OCI-LY7 (cell line): ENCODE data around the gene SRGAP1. TPM values are rescaled to one million over a fixed set of nuclear protein-coding genes. Genes with fewer than 3 reads are reported as not detected.

Experiments
- BruUV-seq: library from RNA; stranded (reverse); fragments of 400-500 nt; replicated peaks from 2 replicates; lab custom pipeline; 2021; lab: Mats Ljungman, UMichigan
- CTCF ChIA-PET: fragments of 300-600 bp; sonication (Branson Sonifier 250); formaldehyde crosslinking; loops from one replicate; lab custom pipeline; 2022; ENCODE audit warnings: antibody characterized with exemption; ENCODE audit not compliant: unreplicated experiment; lab: Charles Lee
- POLR2A ChIA-PET: fragments of 300-600 bp; sonication (Branson Sonifier 250); formaldehyde crosslinking; loops from one replicate; lab custom pipeline; 2022; ENCODE audit warnings: antibody characterized with exemption; lab: Charles Lee
- DNase-seq: peaks from one replicate; pipeline ENCODE4 v3.0.0-alpha.2; 2015; ENCODE audit warnings: low spot score
- H2AFZ ChIP-seq: fragments of 200-600 bp; sonication (generic), shearing (Covaris generic); 2 replicates; pipeline ENCODE4 v1.6.1; 2014; ENCODE audit warnings: mild to moderate bottlenecking, antibody characterized with exemption, low read length, moderate library complexity
- H3K27ac ChIP-seq: fragments of 200-600 bp; sonication (generic); 2 replicates; pipeline ENCODE4 v1.5.1; 2014; ENCODE audit warnings: mixed run types, low read depth, mild to moderate bottlenecking, moderate library complexity, low read length, inconsistent platforms; ENCODE audit not compliant: poor library complexity, severe bottlenecking
- H3K36me3 ChIP-seq: fragments of 200-600 bp; sonication (generic); 2 replicates; pipeline ENCODE4 v1.6.1; 2014; ENCODE audit warnings: mild to moderate bottlenecking, antibody characterized with exemption, low read length, moderate library complexity, mixed read lengths; ENCODE audit not compliant: insufficient read depth
- H3K4me1 ChIP-seq: fragments of 200-600 bp; sonication (generic); 2 replicates; pipeline ENCODE4 v1.5.1; 2014; ENCODE audit warnings: mild to moderate bottlenecking, low read length; ENCODE audit not compliant: insufficient read depth, poor library complexity, severe bottlenecking
- H3K4me2 ChIP-seq: fragments of 200-600 bp; sonication (generic); 2 replicates; pipeline ENCODE4 v1.6.1; 2014; ENCODE audit warnings: mild to moderate bottlenecking, low read length
- H3K4me3 ChIP-seq: fragments of 200-600 bp; sonication (generic); 2 replicates; pipeline ENCODE4 v1.5.1; 2014; ENCODE audit warnings: mild to moderate bottlenecking, low read depth, low read length; ENCODE audit not compliant: poor library complexity, severe bottlenecking
- H3K79me2 ChIP-seq: fragments of 200-600 bp; sonication (generic); 2 replicates; pipeline ENCODE4 v1.6.1; 2016; ENCODE audit warnings: low read depth, mild to moderate bottlenecking, low read length, moderate library complexity, mixed read lengths; ENCODE audit not compliant: insufficient read depth
- H3K9me2 ChIP-seq: fragments of 200-600 bp; sonication (generic); 2 replicates; pipeline ENCODE4 v1.6.1; 2016; ENCODE audit warnings: mild to moderate bottlenecking, low read length, mixed read lengths; ENCODE audit not compliant: insufficient read depth
- H3K9me3 ChIP-seq: fragments of 200-600 bp; sonication (generic); 2 replicates; pipeline ENCODE4 v1.6.1; 2014; ENCODE audit warnings: mild to moderate bottlenecking, mixed run types, low read length, mixed read lengths
- H4K20me1 ChIP-seq: fragments of 200-600 bp; sonication (generic); 2 replicates; pipeline ENCODE4 v1.6.1; 2014; ENCODE audit warnings: mild to moderate bottlenecking, antibody characterized with exemption, low read length, moderate library complexity, mixed read lengths; ENCODE audit not compliant: insufficient read depth
- EZH2phosphoT487 ChIP-seq: fragments of 200-600 bp; sonication (generic); IDR thresholded peaks from 2 replicates; pipeline ENCODE4 v1.6.1; 2018; ENCODE audit warnings: low read depth, borderline replicate concordance, mild to moderate bottlenecking, mixed run types, antibody characterized with exemption, low read length, moderate library complexity, mixed read lengths
- intact Hi-C: fragments of 100-400 bp; cut with micrococcal nuclease; formaldehyde crosslinking; loops from one replicate; pipeline ENCODE4 v1.10.0; 2022; ENCODE audit not compliant: unreplicated experiment
- total RNA-seq, 2 experiments: library from RNA; depleted of rRNA in 1 of 2; stranded (reverse); fragments of >200 nt in 1 of 2; shearing (Covaris generic) in 1 of 2; gene quantifications; 2 replicates each; pipeline ENCODE4 v1.2.3, GENCODE V29; 2014 to 2022
- TF ChIP-seq, protein P1 (sequence below): fragments of 200-600 bp; sonication (generic); conservative IDR thresholded peaks from 2 replicates; pipeline ENCODE4 v1.5.1; 2014; ENCODE audit warnings: mild to moderate bottlenecking, antibody characterized with exemption, low read length, moderate library complexity, mixed read lengths

SRGAP1 gene
- total RNA-seq, 2 experiments from 2014 or later, result 0.06 TPM; not detected in 1

DNA sequence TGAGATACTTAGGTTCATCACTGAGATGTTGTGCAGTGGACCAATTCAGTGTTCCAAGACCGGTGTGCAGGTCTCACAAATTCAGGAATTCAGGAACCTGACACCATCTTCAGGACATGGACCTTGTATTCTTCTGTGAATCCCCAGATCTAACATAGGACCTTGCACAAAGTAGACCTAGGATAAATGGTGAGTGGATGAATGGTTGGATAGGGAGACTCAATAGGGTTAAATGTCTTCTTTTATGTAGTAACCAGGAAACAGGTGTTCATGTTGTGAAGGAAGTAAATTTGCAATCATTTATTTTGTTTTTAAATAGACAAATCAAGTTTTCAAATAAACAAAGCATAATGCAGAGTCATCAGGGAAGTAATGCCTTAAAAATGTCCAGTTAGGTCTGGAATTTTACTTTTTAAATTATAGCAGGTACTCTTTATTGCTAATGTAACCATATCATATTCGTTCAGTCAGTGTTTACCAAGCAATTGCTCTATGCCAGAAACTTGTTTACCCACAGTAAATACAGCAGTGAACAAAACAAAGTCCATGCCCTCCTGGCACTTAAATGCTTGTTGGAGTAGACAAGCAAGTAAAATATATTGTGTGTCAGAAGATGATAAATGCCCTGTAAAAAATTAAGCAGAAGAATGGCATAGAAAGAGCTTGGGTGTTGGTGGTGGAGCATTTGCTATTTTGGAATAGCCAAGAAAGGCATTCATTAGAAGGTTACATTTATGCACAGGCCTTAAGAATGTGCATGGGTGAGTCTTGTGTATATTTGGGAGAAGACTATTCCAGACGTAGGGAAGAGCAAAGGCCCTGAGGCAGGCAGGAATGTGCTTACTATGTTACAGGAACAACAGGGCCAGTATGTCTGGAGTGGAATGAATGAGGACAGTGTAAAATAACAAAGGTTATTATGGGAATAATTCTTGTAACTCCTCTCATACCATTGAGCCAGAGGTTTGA lies 38.5 kb upstream of the SRGAP1 start:
- TF ChIP-seq, protein P1, sequence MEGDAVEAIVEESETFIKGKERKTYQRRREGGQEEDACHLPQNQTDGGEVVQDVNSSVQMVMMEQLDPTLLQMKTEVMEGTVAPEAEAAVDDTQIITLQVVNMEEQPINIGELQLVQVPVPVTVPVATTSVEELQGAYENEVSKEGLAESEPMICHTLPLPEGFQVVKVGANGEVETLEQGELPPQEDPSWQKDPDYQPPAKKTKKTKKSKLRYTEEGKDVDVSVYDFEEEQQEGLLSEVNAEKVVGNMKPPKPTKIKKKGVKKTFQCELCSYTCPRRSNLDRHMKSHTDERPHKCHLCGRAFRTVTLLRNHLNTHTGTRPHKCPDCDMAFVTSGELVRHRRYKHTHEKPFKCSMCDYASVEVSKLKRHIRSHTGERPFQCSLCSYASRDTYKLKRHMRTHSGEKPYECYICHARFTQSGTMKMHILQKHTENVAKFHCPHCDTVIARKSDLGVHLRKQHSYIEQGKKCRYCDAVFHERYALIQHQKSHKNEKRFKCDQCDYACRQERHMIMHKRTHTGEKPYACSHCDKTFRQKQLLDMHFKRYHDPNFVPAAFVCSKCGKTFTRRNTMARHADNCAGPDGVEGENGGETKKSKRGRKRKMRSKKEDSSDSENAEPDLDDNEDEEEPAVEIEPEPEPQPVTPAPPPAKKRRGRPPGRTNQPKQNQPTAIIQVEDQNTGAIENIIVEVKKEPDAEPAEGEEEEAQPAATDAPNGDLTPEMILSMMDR, result no peak
- TF ChIP-seq EZH2phosphoT487, result no peak
- intact Hi-C loops, result loop anchor here (10.0 kb wide), 1 partner anchor 131 kb away; no protein-coding TSS in a partner anchor
- Histone ChIP-seq H3K4me3 (no peak overlapping the region), H2AFZ (no peak overlapping the region), H3K9me2 (no peaks in the 10 kb centered on the region), H3K27ac (no peak overlapping the region), H4K20me1 (no peaks in the 10 kb centered on the region), H3K4me2 (no peak overlapping the region), H3K36me3 (peaks cover 48% of the 10 kb centered on the region), H3K4me1 (no peaks in the 10 kb centered on the region), H3K9me3 (no peaks in the 10 kb centered on the region), H3K79me2 (no peaks in the 10 kb centered on the region)
- no peak for DNase-seq
- ChIA-PET CTCF (no interaction called here), POLR2A (no interaction called here)
- no TSS peak for BruUV-seq

DNA sequence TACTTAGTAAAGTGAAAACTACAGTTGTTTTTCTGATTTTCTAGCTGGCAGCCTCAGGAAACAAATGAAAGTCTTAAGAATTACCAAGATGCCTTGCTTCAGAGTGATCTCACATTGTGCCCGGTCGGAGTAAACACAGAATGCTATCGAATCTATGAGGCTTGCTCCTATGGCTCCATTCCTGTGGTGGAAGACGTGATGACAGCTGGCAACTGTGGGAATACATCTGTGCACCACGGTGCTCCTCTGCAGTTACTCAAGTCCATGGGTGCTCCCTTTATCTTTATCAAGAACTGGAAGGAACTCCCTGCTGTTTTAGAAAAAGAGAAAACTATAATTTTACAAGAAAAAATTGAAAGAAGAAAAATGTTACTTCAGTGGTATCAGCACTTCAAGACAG lies 35.9 kb upstream of the SRGAP1 start:
- H4K20me1 ChIP-seq, result no peaks in the 10 kb centered on the region
- POLR2A ChIA-PET, result interaction anchor here (0.6 to 0.7 kb wide), 2 partner anchors 10 to 99 kb away, joined by 3 read pairs; no protein-coding TSS in a partner anchor
- H3K9me2 ChIP-seq, result no peaks in the 10 kb centered on the region
- H3K36me3 ChIP-seq, result peaks cover 45% of the 10 kb centered on the region
- H3K4me3 ChIP-seq, result no peak overlapping the region
- no peak overlapping the region for H3K4me2 ChIP-seq
- H3K4me1 ChIP-seq, result no peaks in the 10 kb centered on the region
- H2AFZ ChIP-seq, result no peak overlapping the region
- H3K79me2 ChIP-seq, result no peaks in the 10 kb centered on the region
- BruUV-seq, result no TSS peak
- no peaks in the 10 kb centered on the region for H3K9me3 ChIP-seq
- no peak overlapping the region for H3K27ac ChIP-seq
- TF ChIP-seq, protein P1, result no peak
- CTCF ChIA-PET, result no interaction called here
- DNase-seq, result no peak
- intact Hi-C loops, result loop anchor here (10.0 kb wide), 1 partner anchor 134 kb away; no protein-coding TSS in a partner anchor
